ENCODE results near the gene SCIN.

GRCh38 chr7:12586271-12586670 is 15.8 kb downstream of the SCIN start:
- TF ChIP-seq CTCF (IDR thresholded peaks at IDR 0.05) (no peak), POLR2AphosphoS5 (IDR thresholded peaks at IDR 0.05) (no peak)
